Colonic mucosa (tissue), 4 donors: ENCODE data around the gene CUL7. TPM values are rescaled to one million over a fixed set of nuclear protein-coding genes. Genes with fewer than 3 reads are reported as not detected.

Experiments used
- DNase-seq: peaks from one replicate; pipeline ENCODE4 v3.0.0-alpha.2; 2020
- H3K27ac ChIP-seq: fragments of 200-600 bp; one replicate; pipeline ENCODE4 v1.8.0; 2021
- H3K27me3 ChIP-seq: fragments of 200-600 bp; one replicate; pipeline ENCODE4 v1.8.0; 2021
- H3K36me3 ChIP-seq: fragments of 200-600 bp; one replicate; pipeline ENCODE4 v1.8.0; 2021
- H3K4me1 ChIP-seq: fragments of 200-600 bp; one replicate; pipeline ENCODE4 v1.8.0; 2021; ENCODE audit warnings: mild to moderate bottlenecking
- H3K4me3 ChIP-seq: fragments of 200-600 bp; one replicate; pipeline ENCODE4 v1.8.0; 2021
- H3K9ac ChIP-seq, 2 donors: one replicate each; pipeline ENCODE4 v1.7.0; 2013; ENCODE audit warnings: control low read depth in 2 of 2, low read depth in 2 of 2, low read length in 2 of 2
- H3K9me3 ChIP-seq: fragments of 200-600 bp; one replicate; pipeline ENCODE4 v1.8.0; 2021
- intact Hi-C: fragments of 100-400 bp; cut with DNase I; formaldehyde crosslinking; loops from one replicate; pipeline ENCODE4 v1.14.1; 2022
- total RNA-seq, 2 donors: library from RNA; stranded (reverse); fragmentation: NEBNext Ultra II Directional in 1 of 2; extraction: Animal tissue kit (Norgen Biotek cat#: 25700) in 1 of 2; gene quantifications; one replicate each; pipeline ENCODE4 v1.2.1, GENCODE V29; 2021
- TF ChIP-seq, protein P1 (sequence below): fragments of 200-600 bp; IDR thresholded peaks from one replicate; pipeline ENCODE4 v1.8.0; 2022; ENCODE audit warnings: antibody characterized with exemption, mild to moderate bottlenecking
- donor health status: healthy.
- donor health status: DM: no; HTN: no; CAD: no.
- donor health status: DM: no; HTN: no; CAD: no.

CUL7 gene
- total RNA-seq, 2 donors from 2014 or later, result 13.7 to 15.3 TPM

DNA sequence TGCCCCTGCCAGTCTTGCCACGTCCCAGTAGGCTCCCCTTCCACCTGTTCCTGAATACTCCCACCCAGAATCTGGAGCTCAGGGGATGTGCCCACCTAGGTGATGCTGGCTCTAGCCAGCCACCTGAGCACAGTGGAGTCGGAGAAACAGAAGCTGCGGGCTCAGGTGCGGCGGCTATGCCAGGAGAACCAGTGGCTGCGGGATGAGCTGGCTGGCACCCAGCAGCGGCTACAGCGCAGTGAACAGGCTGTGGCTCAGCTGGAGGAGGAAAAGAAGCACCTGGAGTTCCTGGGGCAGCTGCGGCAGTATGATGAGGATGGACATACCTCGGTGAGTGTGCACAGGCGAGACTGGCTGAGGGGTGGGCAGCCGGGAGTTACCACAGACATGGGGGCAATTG is 9.2 kb upstream of the CUL7 start:
- TF ChIP-seq, protein P1, sequence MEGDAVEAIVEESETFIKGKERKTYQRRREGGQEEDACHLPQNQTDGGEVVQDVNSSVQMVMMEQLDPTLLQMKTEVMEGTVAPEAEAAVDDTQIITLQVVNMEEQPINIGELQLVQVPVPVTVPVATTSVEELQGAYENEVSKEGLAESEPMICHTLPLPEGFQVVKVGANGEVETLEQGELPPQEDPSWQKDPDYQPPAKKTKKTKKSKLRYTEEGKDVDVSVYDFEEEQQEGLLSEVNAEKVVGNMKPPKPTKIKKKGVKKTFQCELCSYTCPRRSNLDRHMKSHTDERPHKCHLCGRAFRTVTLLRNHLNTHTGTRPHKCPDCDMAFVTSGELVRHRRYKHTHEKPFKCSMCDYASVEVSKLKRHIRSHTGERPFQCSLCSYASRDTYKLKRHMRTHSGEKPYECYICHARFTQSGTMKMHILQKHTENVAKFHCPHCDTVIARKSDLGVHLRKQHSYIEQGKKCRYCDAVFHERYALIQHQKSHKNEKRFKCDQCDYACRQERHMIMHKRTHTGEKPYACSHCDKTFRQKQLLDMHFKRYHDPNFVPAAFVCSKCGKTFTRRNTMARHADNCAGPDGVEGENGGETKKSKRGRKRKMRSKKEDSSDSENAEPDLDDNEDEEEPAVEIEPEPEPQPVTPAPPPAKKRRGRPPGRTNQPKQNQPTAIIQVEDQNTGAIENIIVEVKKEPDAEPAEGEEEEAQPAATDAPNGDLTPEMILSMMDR, result no peak
- Histone ChIP-seq H3K9ac (no peak overlapping the region), H3K4me1 (peaks cover 11% of the 10 kb centered on the region), H3K27me3 (no peaks in the 10 kb centered on the region), H3K27ac (no peak overlapping the region), H3K36me3 (peaks cover 3% of the 10 kb centered on the region), H3K4me3 (no peak overlapping the region), H3K9me3 (no peaks in the 10 kb centered on the region)
- intact Hi-C loops, result no loop called here
- no peak for DNase-seq

DNA sequence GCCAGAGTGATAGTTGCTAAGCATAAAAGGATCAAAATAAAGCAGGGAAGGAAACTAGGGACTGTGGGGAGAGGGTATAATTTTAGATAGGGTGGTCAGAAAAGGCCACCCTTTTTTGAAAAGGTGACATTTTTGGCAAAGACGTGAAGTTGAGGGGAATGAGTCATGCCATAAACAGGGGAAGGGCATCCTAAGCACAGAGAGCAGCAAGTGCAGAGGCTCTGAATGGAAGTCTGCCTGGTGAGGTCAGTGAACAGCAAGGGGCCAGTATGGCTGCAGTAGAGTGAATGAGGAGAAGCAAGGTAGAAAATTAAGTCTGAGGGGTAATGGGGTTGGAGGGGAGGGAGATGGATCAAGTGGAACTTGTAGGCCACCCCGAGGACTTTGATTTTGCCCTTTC is 8.2 kb upstream of the CUL7 start:
- no peak overlapping the region for H3K27ac ChIP-seq
- H3K36me3 ChIP-seq, result peaks cover 3% of the 10 kb centered on the region
- intact Hi-C loops, result no loop called here
- H3K4me1 ChIP-seq, result peaks cover 11% of the 10 kb centered on the region
- H3K4me3 ChIP-seq, result peak overlapping the region; percentile 55
- no peaks in the 10 kb centered on the region for H3K9me3 ChIP-seq
- TF ChIP-seq, protein P1, result no peak
- no peak for DNase-seq
- H3K9ac ChIP-seq, result peak overlapping the region in 1 of 2 donors; percentile 98
- no peaks in the 10 kb centered on the region for H3K27me3 ChIP-seq

DNA sequence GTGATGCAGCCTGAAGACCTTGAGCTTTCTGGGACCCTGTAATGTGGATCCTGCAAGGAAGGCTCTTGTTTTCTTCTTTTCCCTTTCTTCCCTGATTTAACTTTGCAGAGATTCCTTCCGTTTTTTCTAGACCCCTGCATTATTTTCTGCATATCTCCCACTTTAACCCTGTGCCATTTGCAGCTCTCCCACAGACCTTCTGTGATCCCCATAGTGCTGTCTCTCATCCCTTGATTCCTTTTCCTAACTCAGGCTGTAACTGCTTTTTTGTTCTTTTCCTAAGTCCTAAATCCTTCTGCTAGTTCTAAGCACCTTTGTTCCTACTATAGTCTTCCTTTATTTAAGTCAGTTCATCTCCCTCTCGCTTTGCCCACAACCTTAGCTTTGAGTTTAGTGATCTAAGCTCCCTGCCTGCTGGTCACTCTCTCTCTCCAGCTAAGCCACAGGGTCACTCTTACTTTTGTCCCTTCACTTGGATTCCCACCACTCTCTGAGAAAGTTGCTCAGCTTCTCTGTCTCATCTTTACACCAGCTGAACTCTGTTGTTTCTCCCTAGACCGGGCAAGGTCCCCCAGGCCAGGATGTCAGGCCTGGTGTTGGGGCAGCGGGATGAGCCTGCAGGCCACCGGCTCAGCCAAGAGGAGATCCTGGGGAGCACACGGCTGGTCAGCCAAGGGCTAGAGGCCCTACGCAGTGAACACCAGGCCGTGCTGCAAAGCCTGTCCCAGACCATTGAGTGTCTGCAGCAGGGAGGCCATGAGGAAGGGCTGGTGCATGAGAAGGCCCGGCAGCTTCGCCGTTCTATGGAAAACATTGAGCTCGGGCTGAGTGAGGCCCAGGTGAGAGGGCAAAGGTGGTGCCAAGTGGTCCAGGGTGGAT is 7.3 kb upstream of the CUL7 start:
- DNase-seq, result peak; percentile 28
- Histone ChIP-seq H3K9me3 (no peaks in the 10 kb centered on the region), H3K4me3 (peak overlapping the region; percentile 55), H3K27me3 (no peaks in the 10 kb centered on the region), H3K4me1 (peaks cover 11% of the 10 kb centered on the region), H3K9ac (peak overlapping the region; percentile 28 to 98), H3K27ac (peak overlapping the region; percentile 94), H3K36me3 (peaks cover 3% of the 10 kb centered on the region)
- TF ChIP-seq, protein P1, result no peak
- intact Hi-C loops, result no loop called here

DNA sequence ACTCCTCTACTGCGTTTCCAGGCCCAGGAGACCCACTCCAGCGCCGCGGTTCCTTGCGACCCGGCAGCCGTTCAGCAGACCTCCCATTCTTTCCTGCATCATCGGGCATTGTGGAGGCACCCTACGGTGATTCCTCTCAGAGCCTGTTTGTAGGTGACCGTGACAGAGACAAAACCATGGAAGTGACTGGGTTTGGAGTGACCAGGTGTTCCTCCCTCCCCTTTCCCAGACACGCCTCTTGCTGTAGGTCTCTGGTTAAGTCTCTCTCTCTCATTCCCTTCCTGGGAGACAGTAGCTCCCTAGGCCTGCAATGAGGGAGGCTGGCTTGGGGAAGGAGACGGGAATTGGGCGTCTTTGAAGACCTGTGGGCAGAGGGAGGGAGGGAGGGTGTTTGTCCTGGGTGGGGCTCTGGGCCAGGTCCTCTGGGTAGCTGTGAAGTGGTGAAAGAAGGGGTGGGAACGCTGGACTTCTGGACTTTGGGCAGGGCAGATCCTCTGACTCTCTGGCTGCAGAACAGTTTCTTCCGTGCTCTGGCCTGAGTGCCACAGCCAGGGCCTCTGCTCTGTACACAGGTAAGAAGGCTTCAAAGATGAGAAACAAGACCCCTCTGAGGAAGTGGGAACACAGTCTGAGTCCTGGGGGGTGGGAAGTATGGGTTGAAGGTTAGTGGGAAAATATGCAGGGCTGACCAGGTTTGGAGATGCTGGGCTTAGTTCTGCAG is 6.5 kb upstream of the CUL7 start:
- TF ChIP-seq, protein P1, result no peak
- Histone ChIP-seq H3K9ac (peak overlapping the region; percentile 72 to 98), H3K36me3 (peaks cover 3% of the 10 kb centered on the region), H3K27me3 (no peaks in the 10 kb centered on the region), H3K4me1 (peaks cover 11% of the 10 kb centered on the region), H3K4me3 (peak overlapping the region; percentile 55), H3K27ac (peak overlapping the region; percentile 94), H3K9me3 (no peaks in the 10 kb centered on the region)
- intact Hi-C loops, result no loop called here
- peak; percentile 90 for DNase-seq

DNA sequence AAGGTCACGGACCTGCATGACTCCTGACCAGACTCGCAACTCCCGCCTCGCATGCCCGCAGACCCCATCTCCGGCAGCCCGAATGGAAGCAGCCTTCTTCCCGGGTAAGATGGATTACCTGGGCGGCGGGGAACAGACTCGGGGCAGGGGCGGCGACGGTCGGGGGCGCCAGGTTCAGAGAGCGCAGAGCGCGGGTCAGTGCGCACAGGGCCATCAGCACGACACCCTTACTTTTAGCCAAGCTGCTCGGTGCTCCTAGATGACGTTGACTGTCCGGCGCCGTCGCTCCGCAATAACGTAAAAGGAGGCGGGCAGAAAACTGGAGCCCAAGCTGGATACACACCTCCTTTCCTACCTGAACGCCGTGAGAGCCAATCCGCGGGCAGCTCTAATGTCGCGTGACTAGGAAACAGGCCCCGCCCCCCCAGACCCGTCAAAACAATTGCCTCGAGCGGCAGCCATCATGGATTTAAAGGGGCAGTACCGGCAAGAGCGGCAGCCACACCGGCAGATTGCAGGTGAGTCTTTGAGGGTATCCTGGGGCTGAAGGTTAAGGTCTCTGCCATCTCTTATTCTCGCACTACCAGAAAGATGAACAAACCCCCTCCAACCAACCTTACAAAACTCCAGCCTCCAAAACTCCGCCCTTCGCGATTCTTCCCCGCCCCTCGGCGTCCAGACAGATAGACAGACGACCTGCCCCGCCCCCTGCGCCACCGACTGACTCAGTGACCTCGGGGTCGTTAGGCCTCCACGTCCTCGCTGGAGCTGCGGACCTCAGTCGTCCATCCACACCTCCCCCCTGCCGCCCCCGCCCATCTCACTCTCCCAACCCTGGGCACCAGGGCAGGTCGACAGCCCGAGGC is 5.8 kb upstream of the CUL7 start, which contains the start of the genes KLC4 and MRPL2:
Gene KLC4 (plus strand): TSS at position 464 of the 866 bp plus-strand sequence. CDS start 1,705 bp downstream, outside the sequence.
Gene MRPL2 (minus strand): TSS at position 267 of the 866 bp plus-strand sequence. CDS start 53 bp downstream, at position 214.
- Histone ChIP-seq H3K27ac (peak within 1 kb of the TSS; percentile 94), H3K27me3 (no peaks in the 10 kb centered on the region), H3K4me1 (peaks cover 11% of the 10 kb centered on the region), H3K9me3 (no peaks in the 10 kb centered on the region), H3K36me3 (no peaks in the 10 kb centered on the region), H3K4me3 (peak within 1 kb of the TSS; percentile 55), H3K9ac (peak within 1 kb of the TSS; percentile 88 to 98)
- TF ChIP-seq, protein P1, result no peak
- intact Hi-C loops, result no loop called here
- DNase-seq, result peak; percentile 99
